22Rv1 (cell line): ENCODE data around the gene STAB1.

Source experiments
- ZFX ChIP-seq: fragments of 450-650 bp; IDR thresholded peaks from 2 replicates; pipeline ENCODE4 v1.6.1; 2017; ENCODE audit warnings: antibody characterized with exemption, borderline replicate concordance
- TF ChIP-seq, protein P1 (sequence below): fragments of 450-650 bp; IDR thresholded peaks from 2 replicates; pipeline ENCODE4 v1.5.1; 2017; ENCODE audit warnings: mild to moderate bottlenecking

DNA sequence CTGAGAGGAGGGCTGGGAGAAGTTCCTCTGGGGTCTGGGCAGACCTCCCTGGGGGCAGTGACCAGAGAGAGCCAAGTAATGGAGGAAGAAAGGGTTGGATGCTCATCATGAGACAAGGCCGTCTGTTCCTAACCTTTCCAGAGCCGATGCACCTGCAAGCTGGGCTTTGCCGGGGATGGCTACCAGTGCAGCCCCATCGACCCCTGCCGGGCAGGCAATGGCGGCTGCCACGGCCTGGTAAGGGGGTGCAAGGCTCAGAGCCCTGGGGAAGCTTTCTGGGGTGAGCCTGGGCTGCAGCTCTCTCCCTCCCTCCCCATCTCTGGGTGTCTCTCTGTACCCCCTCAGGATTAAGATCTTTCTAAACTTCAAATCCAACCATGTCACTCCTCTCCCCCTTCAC is 16.4 kb downstream of the STAB1 start:
- TF ChIP-seq, protein P1, sequence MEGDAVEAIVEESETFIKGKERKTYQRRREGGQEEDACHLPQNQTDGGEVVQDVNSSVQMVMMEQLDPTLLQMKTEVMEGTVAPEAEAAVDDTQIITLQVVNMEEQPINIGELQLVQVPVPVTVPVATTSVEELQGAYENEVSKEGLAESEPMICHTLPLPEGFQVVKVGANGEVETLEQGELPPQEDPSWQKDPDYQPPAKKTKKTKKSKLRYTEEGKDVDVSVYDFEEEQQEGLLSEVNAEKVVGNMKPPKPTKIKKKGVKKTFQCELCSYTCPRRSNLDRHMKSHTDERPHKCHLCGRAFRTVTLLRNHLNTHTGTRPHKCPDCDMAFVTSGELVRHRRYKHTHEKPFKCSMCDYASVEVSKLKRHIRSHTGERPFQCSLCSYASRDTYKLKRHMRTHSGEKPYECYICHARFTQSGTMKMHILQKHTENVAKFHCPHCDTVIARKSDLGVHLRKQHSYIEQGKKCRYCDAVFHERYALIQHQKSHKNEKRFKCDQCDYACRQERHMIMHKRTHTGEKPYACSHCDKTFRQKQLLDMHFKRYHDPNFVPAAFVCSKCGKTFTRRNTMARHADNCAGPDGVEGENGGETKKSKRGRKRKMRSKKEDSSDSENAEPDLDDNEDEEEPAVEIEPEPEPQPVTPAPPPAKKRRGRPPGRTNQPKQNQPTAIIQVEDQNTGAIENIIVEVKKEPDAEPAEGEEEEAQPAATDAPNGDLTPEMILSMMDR: no peak
- no peak for TF ChIP-seq ZFX
